Measurements from ENCODE around the gene ENTPD2.
"Not testable (repeated sequence)": the region's sequence is repeated elsewhere in the genome, so short reads cannot be mapped to it uniquely, and the experiment has no call there.

- TF ChIP-seq POLR2A, POLR2AphosphoS5, EP300 (IDR thresholded peaks at IDR 0.05): not testable (repeated sequence)
- peak; percentile 39 to 66 (median 54) for TF ChIP-seq CTCF (IDR thresholded peaks at IDR 0.05)
Measured at GRCh38 chr9:137004285-137004684, 49.6 kb downstream of the ENTPD2 start.

Data from upper lobe of left lung (tissue), 4 donors.